K562 (cell line): ENCODE data around the gene KIF3B. TPM values are rescaled to one million over a fixed set of nuclear protein-coding genes. Genes with fewer than 3 reads are reported as not detected.
A peak's percentile ranks its signal among the peaks of the same experiment; 100 is the strongest.

Experiments
- BCOR ChIP-seq: fragments of 450-650 bp; IDR thresholded peaks from 2 replicates; pipeline ENCODE4 v1.6.1; 2016
- HDAC2 ChIP-seq: fragments of 450-650 bp; IDR thresholded peaks from 2 replicates; pipeline ENCODE4 v1.6.1; 2016; ENCODE audit warnings: mild to moderate bottlenecking
- ID3 ChIP-seq, 2 experiments: fragments of 250-450 bp in 1 of 2; fragments of 450-650 bp in 1 of 2; sonication (Bioruptor Pico) in 1 of 2; IDR thresholded peaks; 2 replicates each; pipeline versions ENCODE4 v1.6.1 to v1.8.0; 2016 to 2021; ENCODE audit warnings: mild to moderate bottlenecking in 2 of 2, moderate library complexity in 2 of 2, missing compliant biosample characterization in 1 of 2, missing genetic modification characterization in 1 of 2
- NONO ChIP-seq, 2 experiments: fragments of 200-400 bp in 1 of 2; fragments of 450-650 bp in 1 of 2; formaldehyde crosslinking in 1 of 2; IDR thresholded peaks; 2 replicates each; pipeline ENCODE4 v1.6.1; 2017; ENCODE audit warnings: low read depth in 2 of 2, mild to moderate bottlenecking in 2 of 2, moderate library complexity in 2 of 2, low read length in 1 of 2
- SMC3 ChIP-seq: conservative IDR thresholded peaks from 2 replicates; pipeline ENCODE4 v1.6.1; 2011; ENCODE audit warnings: low read depth, low read length, improper control_type of control experiment; ENCODE audit not compliant: insufficient read depth
- ZNF408 ChIP-seq: fragments of 250-450 bp; sonication (Bioruptor Pico); IDR thresholded peaks from 2 replicates; pipeline ENCODE4 v1.4.0; 2020; ENCODE audit warnings: low read depth, mild to moderate bottlenecking, moderate library complexity
- polyA plus RNA-seq, 8 experiments: library from polyadenylated mRNA; depleted of rRNA in 4 of 8; stranded (reverse) in 5 of 8; unstranded in 3 of 8; fragments of >200 nt; fragmentation: Nextera tagmentation in 2 of 8; fragmentation: Illumina TruSeq in 1 of 8; extraction: Ambion mirVana in 2 of 8; extraction: Trizol in 1 of 8; gene quantifications; 2 replicates each; pipeline versions ENCODE4 v1.2.1 to v1.2.3, GENCODE V29; 2011 to 2014; ENCODE audit warnings: inconsistent platforms in 1 of 8, missing spikeins in 1 of 8
- total RNA-seq, 7 experiments: library from RNA; depleted of rRNA in 6 of 7; stranded (reverse); fragments of >200 nt in 6 of 7; fragmentation: Illumina TruSeq in 2 of 7; extraction: Trizol in 2 of 7; gene quantifications; 2 replicates each; pipeline versions ENCODE4 v1.2.1 to v1.2.3, GENCODE V29; 2011 to 2021; ENCODE audit warnings: low replicate concordance in 1 of 7
- TF ChIP-seq, protein P1 (sequence below): fragments of 200-800 bp; sonication (Bioruptor generic); IDR thresholded peaks from 2 replicates; pipeline ENCODE4 v1.6.1; 2016; ENCODE audit warnings: missing genetic modification characterization, missing compliant biosample characterization
- TF ChIP-seq, protein P2 (sequence below), 2 experiments: fragments of 450-650 bp; IDR thresholded peaks; 2 replicates each; pipeline ENCODE4 v1.6.1; 2016; ENCODE audit warnings: mild to moderate bottlenecking in 2 of 2, borderline replicate concordance in 1 of 2, low read depth in 1 of 2, moderate library complexity in 1 of 2
- TF ChIP-seq, protein P3 (sequence below): fragments of 450-650 bp; formaldehyde crosslinking; IDR thresholded peaks from 2 replicates; pipeline ENCODE4 v1.4.0; 2020; ENCODE audit warnings: mild to moderate bottlenecking, mixed read lengths

The KIF3B gene
- total and polyA plus RNA-seq, 9 of the 15 experiments (the other 6 are each of a cell fraction or from before 2014, with no cell fraction given) = 2.9 to 12.3 (median 8.6) TPM

- TF ChIP-seq SMC3 (no peak), NONO (IDR thresholded peaks at IDR 0.05; ENCODE audit: low read depth in 2 of 2, low read length in 1 of 2) (no peak), ID3 (CRISPR knock-in tag; IDR thresholded peaks at IDR 0.05) (no peak), ID3 (tag; IDR thresholded peaks at IDR 0.05) (no peak), ZNF408 (no peak), HDAC2 (peak; percentile 80; the same call in 1 of the 2 replicates), BCOR (0 out of 2 replicates have a peak, but pooled peaks have one; percentile 9)
- TF ChIP-seq, protein P1, sequence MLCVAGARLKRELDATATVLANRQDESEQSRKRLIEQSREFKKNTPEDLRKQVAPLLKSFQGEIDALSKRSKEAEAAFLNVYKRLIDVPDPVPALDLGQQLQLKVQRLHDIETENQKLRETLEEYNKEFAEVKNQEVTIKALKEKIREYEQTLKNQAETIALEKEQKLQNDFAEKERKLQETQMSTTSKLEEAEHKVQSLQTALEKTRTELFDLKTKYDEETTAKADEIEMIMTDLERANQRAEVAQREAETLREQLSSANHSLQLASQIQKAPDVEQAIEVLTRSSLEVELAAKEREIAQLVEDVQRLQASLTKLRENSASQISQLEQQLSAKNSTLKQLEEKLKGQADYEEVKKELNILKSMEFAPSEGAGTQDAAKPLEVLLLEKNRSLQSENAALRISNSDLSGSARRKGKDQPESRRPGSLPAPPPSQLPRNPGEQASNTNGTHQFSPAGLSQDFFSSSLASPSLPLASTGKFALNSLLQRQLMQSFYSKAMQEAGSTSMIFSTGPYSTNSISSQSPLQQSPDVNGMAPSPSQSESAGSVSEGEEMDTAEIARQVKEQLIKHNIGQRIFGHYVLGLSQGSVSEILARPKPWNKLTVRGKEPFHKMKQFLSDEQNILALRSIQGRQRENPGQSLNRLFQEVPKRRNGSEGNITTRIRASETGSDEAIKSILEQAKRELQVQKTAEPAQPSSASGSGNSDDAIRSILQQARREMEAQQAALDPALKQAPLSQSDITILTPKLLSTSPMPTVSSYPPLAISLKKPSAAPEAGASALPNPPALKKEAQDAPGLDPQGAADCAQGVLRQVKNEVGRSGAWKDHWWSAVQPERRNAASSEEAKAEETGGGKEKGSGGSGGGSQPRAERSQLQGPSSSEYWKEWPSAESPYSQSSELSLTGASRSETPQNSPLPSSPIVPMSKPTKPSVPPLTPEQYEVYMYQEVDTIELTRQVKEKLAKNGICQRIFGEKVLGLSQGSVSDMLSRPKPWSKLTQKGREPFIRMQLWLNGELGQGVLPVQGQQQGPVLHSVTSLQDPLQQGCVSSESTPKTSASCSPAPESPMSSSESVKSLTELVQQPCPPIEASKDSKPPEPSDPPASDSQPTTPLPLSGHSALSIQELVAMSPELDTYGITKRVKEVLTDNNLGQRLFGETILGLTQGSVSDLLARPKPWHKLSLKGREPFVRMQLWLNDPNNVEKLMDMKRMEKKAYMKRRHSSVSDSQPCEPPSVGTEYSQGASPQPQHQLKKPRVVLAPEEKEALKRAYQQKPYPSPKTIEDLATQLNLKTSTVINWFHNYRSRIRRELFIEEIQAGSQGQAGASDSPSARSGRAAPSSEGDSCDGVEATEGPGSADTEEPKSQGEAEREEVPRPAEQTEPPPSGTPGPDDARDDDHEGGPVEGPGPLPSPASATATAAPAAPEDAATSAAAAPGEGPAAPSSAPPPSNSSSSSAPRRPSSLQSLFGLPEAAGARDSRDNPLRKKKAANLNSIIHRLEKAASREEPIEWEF = no peak
- TF ChIP-seq, protein P2, sequence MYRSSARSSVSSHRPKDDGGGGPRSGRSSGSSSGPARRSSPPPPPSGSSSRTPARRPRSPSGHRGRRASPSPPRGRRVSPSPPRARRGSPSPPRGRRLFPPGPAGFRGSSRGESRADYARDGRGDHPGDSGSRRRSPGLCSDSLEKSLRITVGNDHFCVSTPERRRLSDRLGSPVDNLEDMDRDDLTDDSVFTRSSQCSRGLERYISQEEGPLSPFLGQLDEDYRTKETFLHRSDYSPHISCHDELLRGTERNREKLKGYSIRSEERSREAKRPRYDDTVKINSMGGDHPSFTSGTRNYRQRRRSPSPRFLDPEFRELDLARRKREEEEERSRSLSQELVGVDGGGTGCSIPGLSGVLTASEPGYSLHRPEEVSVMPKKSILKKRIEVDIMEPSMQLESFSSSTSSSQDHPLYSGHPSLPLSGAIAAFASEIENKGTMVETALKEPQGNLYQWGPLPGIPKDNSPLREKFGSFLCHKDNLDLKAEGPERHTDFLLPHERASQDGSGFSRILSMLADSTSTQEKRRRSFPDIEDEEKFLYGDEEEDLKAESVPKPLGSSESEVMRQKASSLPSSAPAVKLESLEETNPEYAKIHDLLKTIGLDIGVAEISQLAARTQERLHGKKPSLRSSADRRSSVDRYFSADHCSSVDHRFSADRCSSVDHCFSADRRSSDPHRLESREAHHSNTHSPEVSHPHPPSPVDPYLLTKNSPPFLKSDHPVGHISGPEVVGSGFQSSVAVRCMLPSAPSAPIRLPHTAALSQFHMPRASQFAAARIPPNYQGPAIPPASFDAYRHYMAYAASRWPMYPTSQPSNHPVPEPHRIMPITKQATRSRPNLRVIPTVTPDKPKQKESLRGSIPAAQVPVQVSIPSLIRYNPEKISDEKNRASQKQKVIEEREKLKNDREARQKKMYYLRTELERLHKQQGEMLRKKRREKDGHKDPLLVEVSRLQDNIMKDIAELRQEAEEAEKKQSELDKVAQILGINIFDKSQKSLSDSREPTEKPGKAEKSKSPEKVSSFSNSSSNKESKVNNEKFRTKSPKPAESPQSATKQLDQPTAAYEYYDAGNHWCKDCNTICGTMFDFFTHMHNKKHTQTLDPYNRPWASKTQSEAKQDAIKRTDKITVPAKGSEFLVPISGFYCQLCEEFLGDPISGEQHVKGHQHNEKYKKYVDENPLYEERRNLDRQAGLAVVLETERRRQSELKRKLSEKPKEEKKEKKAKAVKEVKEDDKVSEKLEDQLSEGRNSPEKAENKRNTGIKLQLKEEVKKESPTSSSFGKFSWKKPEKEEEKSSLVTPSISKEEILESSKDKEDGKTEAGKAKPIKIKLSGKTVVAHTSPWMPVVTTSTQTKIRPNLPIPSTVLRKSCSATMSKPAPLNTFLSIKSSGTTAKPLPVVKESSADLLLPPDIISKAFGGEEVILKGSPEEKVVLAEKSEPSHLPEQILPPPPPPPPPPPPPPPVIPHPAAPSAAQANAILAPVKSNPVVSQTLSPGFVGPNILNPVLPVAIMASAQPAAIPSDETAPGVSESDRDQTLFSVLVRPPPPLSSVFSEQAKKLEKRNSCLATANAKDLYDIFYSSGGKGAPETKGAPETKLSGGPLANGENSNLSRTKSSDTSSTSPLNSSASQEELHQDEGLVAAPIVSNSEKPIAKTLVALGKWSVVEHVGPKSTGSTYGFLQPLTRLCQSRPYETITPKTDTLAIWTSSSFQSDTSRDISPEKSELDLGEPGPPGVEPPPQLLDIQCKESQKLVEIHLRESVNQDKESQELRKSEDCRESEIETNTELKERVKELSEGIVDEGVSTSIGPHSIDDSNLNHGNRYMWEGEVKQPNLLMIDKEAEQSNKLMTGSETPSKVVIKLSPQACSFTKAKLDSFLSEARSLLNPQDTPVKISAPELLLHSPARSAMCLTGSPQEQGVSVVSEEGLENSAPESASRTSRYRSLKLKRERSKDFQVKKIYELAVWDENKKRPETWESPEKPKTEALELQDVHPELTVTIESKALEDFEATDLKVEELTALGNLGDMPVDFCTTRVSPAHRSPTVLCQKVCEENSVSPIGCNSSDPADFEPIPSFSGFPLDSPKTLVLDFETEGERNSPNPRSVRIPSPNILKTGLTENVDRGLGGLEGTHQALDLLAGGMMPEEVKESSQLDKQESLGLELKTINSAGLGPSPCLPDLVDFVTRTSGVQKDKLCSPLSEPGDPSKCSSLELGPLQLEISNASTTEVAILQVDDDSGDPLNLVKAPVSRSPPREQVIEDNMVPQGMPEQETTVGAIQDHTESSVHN (IDR thresholded peaks at IDR 0.05; ENCODE audit: borderline replicate concordance in 1 of 2, low read depth in 1 of 2) = no peak
- TF ChIP-seq, protein P3, sequence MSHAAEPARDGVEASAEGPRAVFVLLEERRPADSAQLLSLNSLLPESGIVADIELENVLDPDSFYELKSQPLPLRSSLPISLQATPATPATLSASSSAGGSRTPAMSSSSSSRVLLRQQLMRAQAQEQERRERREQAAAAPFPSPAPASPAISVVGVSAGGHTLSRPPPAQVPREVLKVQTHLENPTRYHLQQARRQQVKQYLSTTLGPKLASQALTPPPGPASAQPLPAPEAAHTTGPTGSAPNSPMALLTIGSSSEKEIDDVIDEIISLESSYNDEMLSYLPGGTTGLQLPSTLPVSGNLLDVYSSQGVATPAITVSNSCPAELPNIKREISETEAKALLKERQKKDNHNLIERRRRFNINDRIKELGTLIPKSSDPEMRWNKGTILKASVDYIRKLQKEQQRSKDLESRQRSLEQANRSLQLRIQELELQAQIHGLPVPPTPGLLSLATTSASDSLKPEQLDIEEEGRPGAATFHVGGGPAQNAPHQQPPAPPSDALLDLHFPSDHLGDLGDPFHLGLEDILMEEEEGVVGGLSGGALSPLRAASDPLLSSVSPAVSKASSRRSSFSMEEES (CRISPR knock-in tag) = no peak
These were observed 55.9 kb downstream of the KIF3B start (continued) for GRCh38 chr20:32333181-32333987.
